ENCODE data around the gene SPEF2. TPM values are rescaled to one million over a fixed set of nuclear protein-coding genes. Genes with fewer than 3 reads are reported as not detected.

The SPEF2 gene
- total RNA-seq, 1 donor from 2014 or later: 9.9 TPM

DNA sequence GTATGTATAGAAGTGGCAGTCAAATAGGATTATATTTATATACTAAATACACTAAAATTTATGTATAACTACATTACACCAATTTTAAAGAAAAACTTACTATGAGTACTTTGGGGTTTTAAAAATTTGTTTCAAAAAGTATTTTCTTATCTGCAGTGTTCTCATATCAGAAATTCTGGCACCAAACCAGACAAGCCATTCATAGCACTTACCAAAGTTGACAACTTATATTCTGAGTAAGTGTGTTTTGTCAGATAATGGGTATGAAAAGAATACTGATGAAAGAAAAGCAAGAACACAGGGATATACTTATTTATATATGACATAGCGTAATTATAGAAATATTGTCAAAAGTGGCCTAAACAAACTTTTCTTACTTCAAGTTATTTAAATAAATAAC is 67.5 kb downstream of the SPEF2 start:
- intact Hi-C loops (cut with DNase I): no loop called here

DNA sequence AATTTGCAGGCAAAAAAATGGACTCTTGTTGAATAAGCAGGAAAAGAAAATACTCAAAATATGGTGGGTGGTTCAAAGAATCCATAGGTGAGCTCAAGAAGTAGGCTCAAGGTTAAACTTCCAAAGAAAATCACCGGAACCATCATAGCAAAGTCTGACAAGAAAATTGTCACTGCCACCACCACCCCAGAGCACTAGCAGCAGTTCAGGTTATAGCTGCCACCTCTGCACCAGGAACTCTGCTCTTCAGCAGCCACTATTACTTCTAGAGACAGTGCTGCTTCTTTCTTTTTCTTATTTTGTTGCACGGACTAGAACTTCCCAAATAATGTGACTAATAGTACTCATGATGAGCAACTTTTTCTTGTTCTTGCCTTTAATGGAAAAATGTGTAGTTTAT is 70.3 kb downstream of the SPEF2 start:
- Histone ChIP-seq H3K36me3 (no peaks in the 10 kb centered on the region), H3K9me3 (no peaks in the 10 kb centered on the region), H3K27me3 (no peaks in the 10 kb centered on the region), H3K27ac (no peak overlapping the region), H3K4me1 (no peaks in the 10 kb centered on the region), H3K4me3 (no peak overlapping the region)
- no peak for TF ChIP-seq CTCF (IDR thresholded peaks at IDR 0.05)
- DNase-seq (no peak), ATAC-seq (no peak)
- intact Hi-C loops (cut with DNase I): no loop called here

More for the DNA sequence above, 67.5 kb downstream of the SPEF2 start:
- H3K36me3 ChIP-seq: no peaks in the 10 kb centered on the region
- H3K27me3 ChIP-seq: no peaks in the 10 kb centered on the region
- TF ChIP-seq CTCF (IDR thresholded peaks at IDR 0.05): no peak
- DNase-seq: no peak
- no peak for ATAC-seq
- no peaks in the 10 kb centered on the region for H3K4me1 ChIP-seq
- H3K27ac ChIP-seq: no peak overlapping the region
- no peaks in the 10 kb centered on the region for H3K9me3 ChIP-seq
- no peak overlapping the region for H3K4me3 ChIP-seq

GRCh38 chr5:35694481-35694880 is 76.8 kb downstream of the SPEF2 start:
- DNase-seq (no peak), ATAC-seq (no peak)
- Histone ChIP-seq H3K27me3 (no peaks in the 10 kb centered on the region), H3K36me3 (no peaks in the 10 kb centered on the region), H3K4me1 (no peaks in the 10 kb centered on the region), H3K9me3 (no peaks in the 10 kb centered on the region), H3K27ac (no peak overlapping the region), H3K4me3 (no peak overlapping the region)
- TF ChIP-seq CTCF (IDR thresholded peaks at IDR 0.05): no peak
- intact Hi-C loops (cut with DNase I): no loop called here

DNA sequence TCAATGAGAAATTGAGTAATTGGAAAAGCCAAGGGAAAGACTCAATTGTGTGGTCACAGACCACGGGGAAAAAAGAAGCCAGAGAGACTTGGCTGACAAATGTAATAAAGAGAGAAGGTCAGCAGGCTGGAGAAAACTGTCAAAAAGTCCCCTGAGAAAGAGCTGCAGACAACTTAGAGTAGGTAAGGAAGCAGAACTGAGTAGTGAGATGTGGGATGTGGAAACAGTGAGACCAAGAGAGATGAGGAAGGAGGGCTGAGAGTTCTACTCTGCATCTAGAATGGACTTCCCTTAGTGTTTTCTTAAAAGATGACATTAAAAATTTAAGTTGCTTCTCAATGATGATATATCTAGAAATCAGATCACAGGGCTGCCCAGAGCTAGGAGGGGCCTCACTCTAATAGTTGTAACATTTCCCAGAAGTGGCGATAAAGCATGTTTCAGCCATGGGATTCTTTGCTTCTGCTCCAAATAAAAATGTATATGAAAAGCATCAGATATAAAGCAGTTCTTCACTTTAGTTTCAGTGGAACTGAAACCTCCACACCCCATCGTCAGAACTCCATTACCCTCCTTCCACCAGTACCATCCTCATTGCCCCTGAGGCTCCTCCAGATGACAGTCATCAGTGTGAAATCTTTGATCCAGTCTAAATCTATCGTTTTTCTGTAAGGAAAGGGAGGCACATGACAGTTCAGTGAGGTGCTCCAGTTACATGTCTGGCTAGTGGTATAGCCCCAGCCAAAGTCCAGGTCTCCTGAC is 80.6 kb downstream of the SPEF2 start:
- no peak overlapping the region for H3K27ac ChIP-seq
- TF ChIP-seq CTCF (IDR thresholded peaks at IDR 0.05): no peak
- no peak overlapping the region for H3K4me3 ChIP-seq
- H3K27me3 ChIP-seq: no peaks in the 10 kb centered on the region
- DNase-seq: no peak
- ATAC-seq: no peak
- no peaks in the 10 kb centered on the region for H3K36me3 ChIP-seq
- intact Hi-C loops (cut with DNase I): no loop called here
- no peaks in the 10 kb centered on the region for H3K9me3 ChIP-seq
- H3K4me1 ChIP-seq: no peaks in the 10 kb centered on the region

DNA sequence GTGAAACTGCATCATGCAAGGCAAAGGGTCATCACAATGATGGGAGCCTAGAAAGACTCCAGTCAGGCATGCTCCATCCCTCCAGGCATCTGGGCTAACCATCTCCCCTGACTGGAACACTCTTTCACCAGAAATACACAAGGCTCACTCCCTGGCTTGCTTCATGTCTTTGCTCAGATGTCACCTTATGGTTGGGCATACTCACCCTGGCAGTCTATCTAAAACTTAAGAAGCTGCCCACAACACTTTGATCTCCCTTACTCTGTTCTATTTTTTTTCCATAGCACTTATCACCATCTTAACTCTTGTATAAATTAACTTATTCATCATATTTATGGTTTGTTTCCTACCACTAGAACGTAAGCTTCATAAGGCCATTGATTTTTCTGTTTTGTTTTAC is 90.0 kb downstream of the SPEF2 start:
- no peaks in the 10 kb centered on the region for H3K4me1 ChIP-seq
- H3K4me3 ChIP-seq: no peak overlapping the region
- DNase-seq: no peak
- no peak for ATAC-seq
- H3K9me3 ChIP-seq: no peaks in the 10 kb centered on the region
- TF ChIP-seq CTCF (IDR thresholded peaks at IDR 0.05): no peak
- intact Hi-C loops (cut with DNase I): no loop called here
- H3K36me3 ChIP-seq: no peaks in the 10 kb centered on the region
- no peak overlapping the region for H3K27ac ChIP-seq
- no peaks in the 10 kb centered on the region for H3K27me3 ChIP-seq

DNA sequence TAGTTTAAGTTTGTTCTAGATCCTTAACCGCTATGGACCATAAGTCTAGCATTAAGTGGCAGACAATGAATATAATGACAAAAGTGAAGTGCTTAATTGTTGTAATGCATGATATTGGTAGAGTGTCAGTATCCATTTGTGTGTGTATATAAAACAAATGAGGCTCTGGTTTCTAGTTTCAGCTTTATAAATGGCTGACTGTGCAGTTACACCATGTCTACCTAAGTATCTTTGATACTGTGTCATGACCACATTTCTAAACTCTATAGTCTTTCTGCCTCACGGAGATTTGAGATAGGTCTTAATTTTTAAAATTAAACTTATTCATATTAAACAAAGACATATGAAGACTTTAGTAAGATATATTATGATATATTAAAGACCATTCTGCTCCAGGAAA is 92.0 kb downstream of the SPEF2 start:
- no peaks in the 10 kb centered on the region for H3K4me1 ChIP-seq
- no peak for ATAC-seq
- H3K36me3 ChIP-seq: no peaks in the 10 kb centered on the region
- no peaks in the 10 kb centered on the region for H3K27me3 ChIP-seq
- H3K27ac ChIP-seq: no peak overlapping the region
- no peaks in the 10 kb centered on the region for H3K9me3 ChIP-seq
- no peak for DNase-seq
- no peak overlapping the region for H3K4me3 ChIP-seq
- intact Hi-C loops (cut with DNase I): no loop called here
- TF ChIP-seq CTCF (IDR thresholded peaks at IDR 0.05): no peak

All from upper lobe of right lung (tissue), 1 donor.